22Rv1 (cell line): ENCODE measurements around the gene CFL1.

ENCODE experiments used
- ZFX ChIP-seq: fragments of 450-650 bp; IDR thresholded peaks from 2 replicates; pipeline ENCODE4 v1.6.1; 2017; ENCODE audit warnings: antibody characterized with exemption, borderline replicate concordance
- TF ChIP-seq, protein P1 (sequence below): fragments of 450-650 bp; IDR thresholded peaks from 2 replicates; pipeline ENCODE4 v1.5.1; 2017; ENCODE audit warnings: mild to moderate bottlenecking

GRCh38 chr11:65826984-65827735 lies 30.8 kb downstream of the CFL1 start:
- TF ChIP-seq, protein P1, sequence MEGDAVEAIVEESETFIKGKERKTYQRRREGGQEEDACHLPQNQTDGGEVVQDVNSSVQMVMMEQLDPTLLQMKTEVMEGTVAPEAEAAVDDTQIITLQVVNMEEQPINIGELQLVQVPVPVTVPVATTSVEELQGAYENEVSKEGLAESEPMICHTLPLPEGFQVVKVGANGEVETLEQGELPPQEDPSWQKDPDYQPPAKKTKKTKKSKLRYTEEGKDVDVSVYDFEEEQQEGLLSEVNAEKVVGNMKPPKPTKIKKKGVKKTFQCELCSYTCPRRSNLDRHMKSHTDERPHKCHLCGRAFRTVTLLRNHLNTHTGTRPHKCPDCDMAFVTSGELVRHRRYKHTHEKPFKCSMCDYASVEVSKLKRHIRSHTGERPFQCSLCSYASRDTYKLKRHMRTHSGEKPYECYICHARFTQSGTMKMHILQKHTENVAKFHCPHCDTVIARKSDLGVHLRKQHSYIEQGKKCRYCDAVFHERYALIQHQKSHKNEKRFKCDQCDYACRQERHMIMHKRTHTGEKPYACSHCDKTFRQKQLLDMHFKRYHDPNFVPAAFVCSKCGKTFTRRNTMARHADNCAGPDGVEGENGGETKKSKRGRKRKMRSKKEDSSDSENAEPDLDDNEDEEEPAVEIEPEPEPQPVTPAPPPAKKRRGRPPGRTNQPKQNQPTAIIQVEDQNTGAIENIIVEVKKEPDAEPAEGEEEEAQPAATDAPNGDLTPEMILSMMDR = no peak
- TF ChIP-seq ZFX = no peak
